ENCODE data around the gene PTTG1.

GRCh38 chr5:160436017-160436416 lies 14.4 kb downstream of the PTTG1 start:
- TF ChIP-seq MXD4 (CRISPR knock-in tag; IDR thresholded peaks at IDR 0.05; ENCODE audit: borderline replicate concordance) (no peak), ZNF512 (CRISPR knock-in tag; IDR thresholded peaks at IDR 0.05; ENCODE audit: borderline replicate concordance) (no peak), CTCF (IDR thresholded peaks at IDR 0.05) (no peak), NFYB (CRISPR knock-in tag; conservative IDR thresholded peaks at IDR 0.05; ENCODE audit: low read depth) (no peak)
- TF ChIP-seq, protein P1, sequence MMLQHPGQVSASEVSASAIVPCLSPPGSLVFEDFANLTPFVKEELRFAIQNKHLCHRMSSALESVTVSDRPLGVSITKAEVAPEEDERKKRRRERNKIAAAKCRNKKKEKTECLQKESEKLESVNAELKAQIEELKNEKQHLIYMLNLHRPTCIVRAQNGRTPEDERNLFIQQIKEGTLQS (CRISPR knock-in tag; conservative IDR thresholded peaks at IDR 0.05) = no peak

Measured in WTC11 (cell line).